Right ventricle myocardium superior (tissue), 1 donor: ENCODE measurements around the gene APOH. TPM values are rescaled to one million over a fixed set of nuclear protein-coding genes. Genes with fewer than 3 reads are reported as not detected.
"Not testable (repeated sequence)": the region's sequence is repeated elsewhere in the genome, so short reads cannot be mapped to it uniquely, and the experiment has no call there.

Source experiments
- ATAC-seq: fragments of 200-7000 bp; cut with Tn5 transposase; one replicate; pipeline ENCODE4 v1.9.1; 2020; ENCODE audit warnings: mild to moderate bottlenecking; ENCODE audit not compliant: poor library complexity
- DNase-seq: peaks from one replicate; pipeline ENCODE4 v3.0.0-alpha.2; 2020
- intact Hi-C: fragments of 100-400 bp; cut with DNase I; formaldehyde crosslinking; loops from one replicate; pipeline ENCODE4 v1.11.2; 2022
- long read RNA-seq: library from polyadenylated mRNA; unstranded; transcript quantifications from one replicate; pipeline ENCODE4 v2.0.0, GENCODE V29; 2021
- total RNA-seq: library from RNA; stranded (reverse); fragmentation: NEBNext Ultra II Directional; extraction: Animal tissue kit (Norgen Biotek cat#: 25700); gene quantifications from one replicate; pipeline ENCODE4 v1.2.1, GENCODE V29; 2021
- donor health status: DM: no; HTN: yes; CAD: no; lungs with severe emphysema.

APOH gene, protein sequence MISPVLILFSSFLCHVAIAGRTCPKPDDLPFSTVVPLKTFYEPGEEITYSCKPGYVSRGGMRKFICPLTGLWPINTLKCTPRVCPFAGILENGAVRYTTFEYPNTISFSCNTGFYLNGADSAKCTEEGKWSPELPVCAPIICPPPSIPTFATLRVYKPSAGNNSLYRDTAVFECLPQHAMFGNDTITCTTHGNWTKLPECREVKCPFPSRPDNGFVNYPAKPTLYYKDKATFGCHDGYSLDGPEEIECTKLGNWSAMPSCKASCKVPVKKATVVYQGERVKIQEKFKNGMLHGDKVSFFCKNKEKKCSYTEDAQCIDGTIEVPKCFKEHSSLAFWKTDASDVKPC
- 0.32 TPM for total RNA-seq
- long read RNA-seq, result 0 reads

DNA sequence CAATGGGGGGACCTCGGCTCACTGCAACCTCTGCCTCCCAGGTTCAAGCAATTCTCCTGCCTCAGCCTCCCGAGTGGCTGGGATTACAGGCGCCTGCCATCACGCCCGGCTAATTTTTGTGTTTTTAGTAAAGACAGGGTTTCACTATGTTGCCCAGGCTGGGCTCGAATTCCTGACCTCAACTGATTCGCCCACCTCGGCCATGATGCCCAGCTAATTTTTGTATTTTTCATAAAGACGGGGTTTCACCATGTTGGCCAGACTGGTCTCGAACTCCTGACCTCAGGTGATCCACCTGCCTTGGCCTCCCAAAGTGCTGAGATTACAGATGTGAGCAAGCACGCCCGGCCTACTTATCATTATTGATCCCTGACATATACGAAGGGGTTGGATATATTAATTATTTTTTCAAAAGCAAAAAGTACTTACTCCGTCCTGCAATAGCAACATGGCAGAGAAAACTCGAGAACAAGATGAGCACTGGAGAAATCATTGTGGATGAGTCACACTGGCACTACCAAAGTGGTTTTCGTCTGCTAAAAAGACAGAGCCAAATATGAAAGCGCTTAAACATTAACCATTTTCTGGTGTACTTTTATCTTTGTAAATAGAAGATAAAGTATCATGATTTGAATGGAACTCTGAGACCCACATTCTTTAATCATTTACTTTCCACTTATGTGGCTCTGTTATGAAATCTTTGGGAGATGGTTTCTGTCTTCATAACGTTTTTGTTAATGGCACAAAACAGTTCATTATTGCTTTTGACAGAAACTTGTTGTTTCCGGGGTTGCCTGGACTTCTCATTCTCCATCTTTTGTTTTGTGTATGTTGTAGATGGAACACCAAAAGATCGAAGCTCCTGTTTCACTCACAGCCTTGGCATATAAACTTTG, at the start of gene APOH:
Gene APOH, minus strand, starts transcription at position 529 of the 896 bp plus-strand sequence. Its CDS starts 36 bp downstream, at position 493.
- intact Hi-C loops, result no loop called here
- no peak for DNase-seq
- no peak for ATAC-seq

DNA sequence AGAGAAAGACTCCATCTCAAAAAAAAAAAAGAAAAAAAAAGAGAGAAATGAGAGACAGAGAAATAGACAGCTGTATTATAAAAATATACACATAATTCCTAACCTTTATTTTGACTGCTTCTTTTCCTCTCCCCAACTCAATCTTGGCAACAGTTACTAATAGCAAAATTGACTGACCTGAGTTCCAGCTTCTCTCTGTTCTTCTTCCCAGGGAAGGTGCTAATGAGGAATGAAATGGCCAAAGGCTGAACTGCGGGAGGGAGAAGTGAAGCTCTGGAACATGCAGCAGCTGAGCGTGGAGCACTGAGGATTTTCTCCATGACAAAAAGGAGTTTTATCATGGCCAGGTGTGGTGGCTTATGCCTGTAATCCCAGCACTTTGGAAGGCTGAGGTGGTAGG, 48.0 kb upstream of the APOH start:
- ATAC-seq (no peak), DNase-seq (no peak)
- intact Hi-C loops, result no loop called here

DNA sequence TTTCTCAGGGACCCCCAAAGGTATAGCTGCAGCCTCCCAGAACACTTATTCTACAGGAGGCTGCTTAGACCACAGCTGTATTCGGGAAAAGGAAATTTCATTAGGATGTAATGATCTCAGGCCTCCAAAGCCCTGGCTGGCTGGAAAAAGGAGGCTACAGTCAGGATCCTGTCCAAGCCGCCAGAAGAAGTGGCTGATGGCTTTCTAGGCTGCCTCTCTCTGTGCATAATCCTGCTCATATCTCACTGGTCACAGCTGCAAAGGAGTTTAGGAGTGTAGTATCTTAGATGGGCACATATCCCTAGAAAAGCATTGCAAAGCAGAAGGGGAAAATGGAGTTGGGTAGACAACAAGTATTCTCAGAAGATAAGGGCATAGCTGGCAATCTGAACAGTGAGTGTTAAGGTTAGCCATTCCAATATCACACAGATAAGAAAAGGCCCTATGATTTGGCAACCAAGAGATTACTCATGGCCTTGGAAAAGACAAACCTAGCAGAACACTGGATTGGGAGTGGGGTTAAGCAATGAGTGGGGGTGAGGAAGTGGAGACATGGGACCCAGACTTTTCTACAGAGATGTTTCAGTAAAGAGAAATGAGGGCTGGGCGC, 47.2 kb upstream of the APOH start:
- DNase-seq (no peak), ATAC-seq (no peak)
- intact Hi-C loops, result no loop called here

DNA sequence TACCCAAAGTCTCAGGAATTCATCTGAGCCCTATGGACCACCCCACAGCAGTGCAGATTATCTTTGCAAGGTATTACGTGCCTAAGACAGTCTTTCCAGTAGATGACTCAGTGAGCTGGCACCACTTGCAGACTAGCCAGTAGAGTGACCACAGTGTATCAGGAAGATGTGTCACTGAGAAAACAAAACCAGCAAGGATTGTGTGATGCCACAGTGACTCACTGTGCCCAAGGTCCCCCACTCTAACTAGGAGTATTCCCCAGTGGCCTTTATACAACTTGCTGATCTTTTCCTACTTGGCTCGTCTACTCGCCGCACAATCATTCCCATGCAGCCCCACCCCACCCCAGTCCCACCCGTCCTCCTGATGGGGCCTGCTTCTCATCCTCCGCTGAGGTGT, 46.4 kb upstream of the APOH start:
- no peak for DNase-seq
- intact Hi-C loops, result no loop called here
- no peak for ATAC-seq

DNA sequence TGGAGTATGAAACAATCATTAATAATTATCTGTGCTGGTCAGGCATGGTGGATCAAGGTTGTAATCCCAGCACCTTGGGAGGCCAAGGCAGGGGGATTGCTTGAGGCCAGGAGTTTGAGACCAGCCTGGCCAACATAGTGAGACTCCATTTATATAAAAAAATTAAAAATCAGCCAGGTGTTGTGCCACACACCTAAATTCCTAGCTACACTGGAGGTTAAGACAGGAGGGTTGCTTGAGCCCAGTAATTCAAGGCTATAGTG, 44.3 kb upstream of the APOH start:
- intact Hi-C loops, result no loop called here
- no peak for DNase-seq

DNA sequence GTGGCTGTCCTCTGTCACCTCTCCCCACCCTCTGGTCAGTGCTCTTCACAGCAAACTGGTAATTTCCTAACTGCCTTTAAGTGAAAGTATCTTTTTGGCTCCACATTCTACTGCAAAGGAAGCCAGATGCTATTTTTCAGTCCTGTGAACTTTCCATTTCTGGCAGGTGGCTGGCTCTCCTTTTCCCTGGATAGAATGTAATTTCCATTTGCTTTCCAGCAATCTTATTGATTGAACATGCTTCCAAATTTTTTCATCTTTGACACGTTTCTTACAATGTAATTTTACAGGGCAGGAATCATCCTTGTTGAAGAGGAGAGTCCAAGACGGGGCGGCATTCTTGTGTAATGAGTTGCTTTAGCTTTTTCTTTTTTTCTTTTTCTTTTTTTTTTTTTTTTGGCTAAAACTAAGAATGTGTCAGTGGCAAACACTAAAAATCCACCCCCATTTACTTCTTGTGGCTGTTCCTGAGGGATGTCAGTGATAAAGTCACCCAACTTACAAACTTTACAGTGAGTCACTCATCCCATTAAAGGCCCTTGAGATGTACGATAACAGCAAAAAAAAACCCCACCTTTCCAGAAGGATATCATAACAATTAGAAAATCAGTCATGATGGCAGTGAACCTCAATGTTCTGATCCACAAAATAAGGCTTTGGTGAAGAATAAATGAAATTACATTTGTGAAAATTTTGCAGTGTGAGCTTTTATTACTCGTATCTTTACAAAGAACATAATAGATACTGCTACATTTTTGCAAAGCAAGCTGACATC, 43.8 kb upstream of the APOH start:
- intact Hi-C loops, result no loop called here
- peak; percentile 29 for ATAC-seq

More for the DNA sequence above, 44.3 kb upstream of the APOH start:
- ATAC-seq, result no peak

DNA sequence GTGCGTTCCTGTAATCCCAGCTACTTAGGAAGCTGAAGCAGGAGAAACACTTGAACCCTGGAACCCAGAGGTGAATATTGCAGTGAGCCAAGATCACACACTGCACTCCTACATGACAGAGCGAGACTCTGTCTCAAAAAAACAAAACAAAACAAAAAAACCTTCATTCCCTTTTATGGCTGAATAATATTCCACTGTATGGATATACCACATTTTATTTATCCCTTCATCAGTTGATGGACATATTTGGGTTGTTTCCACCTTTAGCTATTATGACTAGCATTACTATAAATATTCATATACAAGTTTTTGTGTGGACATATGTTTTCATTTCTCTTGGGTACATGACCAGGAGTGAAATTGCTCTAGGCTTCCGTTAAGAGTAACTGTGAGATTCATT, 42.3 kb upstream of the APOH start:
- intact Hi-C loops, result no loop called here
- ATAC-seq (no peak), DNase-seq (no peak)

More for the DNA sequence above, 43.8 kb upstream of the APOH start:
- DNase-seq, result no peak

DNA sequence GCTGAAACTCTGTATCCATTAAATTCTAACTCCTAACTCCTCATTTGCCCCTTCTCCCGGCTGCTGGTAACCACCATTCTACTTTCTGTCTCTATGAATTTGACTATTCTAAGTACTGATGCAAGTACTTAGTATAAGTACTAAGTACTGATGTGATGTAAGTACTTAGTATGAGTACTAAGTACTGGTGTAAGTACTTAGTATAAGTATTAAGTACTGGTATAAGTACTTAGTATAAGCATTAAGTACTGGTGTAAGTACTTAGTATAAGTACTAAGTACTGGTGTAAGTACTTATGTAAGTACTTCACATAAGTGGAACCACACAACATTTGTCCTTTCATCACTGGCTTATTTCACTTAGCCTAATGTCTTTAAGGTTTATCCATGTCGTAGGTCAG, 40.9 kb upstream of the APOH start:
- no peak for ATAC-seq
- intact Hi-C loops, result no loop called here
- DNase-seq, result no peak

DNA sequence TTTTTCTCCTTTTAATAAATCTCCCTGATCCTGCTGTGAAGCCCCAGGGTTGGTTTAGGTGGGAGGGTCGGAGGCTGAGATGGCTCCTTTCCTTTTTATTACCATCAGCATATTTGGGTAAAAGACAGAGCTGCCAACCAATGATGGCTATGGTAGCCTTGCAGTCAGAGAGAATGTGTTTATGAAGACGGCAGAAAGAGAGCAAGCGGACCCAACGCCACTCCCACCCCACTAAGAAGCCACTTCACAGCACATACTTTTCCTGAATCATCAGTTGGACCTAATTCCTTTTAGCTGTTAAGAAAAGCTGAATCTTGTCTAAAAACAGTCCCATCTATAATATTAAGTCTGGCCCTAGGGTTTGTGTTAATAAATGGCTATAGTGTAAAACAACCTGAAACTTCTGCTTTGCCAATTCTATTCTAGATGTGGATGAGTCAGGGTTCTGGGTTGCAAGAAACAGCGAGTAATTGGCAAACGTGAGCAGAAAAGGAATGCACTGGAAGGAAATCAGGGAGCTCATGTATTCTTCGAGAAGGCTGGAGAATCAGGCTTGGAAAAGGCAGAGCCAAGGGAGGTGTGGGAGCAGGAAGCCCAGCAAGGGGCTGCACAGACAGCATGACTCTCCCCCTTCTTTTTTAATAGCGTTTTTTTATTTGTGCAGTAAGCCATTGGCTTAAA, 39.2 kb upstream of the APOH start:
- ATAC-seq (no peak), DNase-seq (no peak)
- intact Hi-C loops, result no loop called here

DNA sequence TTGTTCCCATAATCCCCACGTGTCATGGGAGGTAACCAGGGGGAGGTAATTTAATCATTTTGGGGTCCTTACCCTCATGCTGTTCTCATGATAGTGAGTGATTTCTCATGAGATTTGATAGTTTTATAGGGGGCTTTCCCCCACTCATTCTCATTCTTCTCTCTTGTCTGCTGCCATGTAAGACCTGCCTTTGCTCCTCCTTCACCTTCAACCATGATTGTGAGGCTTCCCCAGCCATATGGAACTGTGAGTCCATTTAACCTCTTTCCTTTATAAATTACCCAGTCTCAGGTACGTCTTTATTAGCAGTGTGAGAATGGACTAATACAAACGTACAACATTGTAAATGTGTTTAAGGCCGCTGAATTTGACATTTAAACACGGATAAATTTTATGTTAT, 35.5 kb upstream of the APOH start:
- intact Hi-C loops, result no loop called here
- ATAC-seq, result no peak
- DNase-seq, result no peak

DNA sequence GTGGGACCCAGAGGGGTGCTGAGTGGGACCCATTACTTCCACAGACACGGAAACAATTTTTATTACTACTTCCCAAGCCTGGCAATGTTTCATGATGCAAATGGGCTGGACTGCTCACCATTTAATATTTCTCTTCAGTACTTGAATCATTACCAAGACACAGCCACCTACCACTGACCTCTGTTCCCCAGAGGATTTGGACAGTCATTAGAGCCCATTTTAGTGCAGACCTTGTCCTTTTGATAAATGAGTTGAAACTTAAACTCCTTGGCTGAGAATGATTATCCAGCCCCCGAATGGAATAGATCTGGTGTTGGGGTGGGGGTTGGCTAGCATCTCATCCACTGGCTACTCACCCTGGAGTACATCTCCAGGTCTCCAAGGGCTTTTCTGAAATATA, 33.6 kb upstream of the APOH start:
- ATAC-seq (no peak), DNase-seq (no peak)
- intact Hi-C loops, result no loop called here

DNA sequence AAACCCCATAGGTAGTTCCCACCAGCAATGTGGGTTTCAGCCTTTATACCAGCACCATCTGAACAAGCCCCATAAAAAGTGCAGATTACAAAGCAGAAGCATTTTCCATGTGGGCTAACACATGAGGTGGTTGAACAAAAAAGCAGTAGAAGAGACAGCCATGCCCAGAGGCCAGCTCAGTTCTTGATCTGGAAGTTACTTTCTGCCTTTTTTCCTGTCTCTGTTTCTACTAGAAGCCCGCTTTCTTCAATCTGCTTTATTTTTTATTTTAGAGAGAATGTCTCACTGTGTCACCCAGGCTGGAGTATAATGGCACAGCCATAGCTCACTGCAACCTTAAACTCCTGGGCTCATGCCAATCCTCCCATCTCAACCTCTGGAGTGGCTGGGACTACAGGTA, 31.5 kb upstream of the APOH start:
- no peak for ATAC-seq
- intact Hi-C loops, result no loop called here
- DNase-seq, result no peak

DNA sequence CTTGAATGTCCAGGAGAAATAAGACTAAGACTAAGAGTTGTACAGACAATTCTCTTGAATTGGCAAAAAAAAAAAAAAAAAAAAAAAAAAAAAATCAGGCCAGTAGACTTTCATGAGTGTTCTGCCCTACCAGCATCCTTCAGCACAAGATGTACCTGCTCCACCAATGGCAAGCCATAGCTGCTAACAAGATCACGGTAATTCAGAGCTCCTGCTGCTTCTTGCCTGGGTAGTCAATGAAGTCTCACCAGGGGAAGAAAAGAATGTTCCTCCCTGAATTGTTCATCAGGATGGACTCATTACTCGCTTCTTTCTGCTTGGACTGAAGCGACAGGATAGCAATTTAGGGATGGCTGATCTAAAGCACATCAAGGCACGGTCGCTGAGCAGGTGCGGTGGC, 31.1 kb upstream of the APOH start:
- DNase-seq (no peak), ATAC-seq (no peak)
- intact Hi-C loops, result no loop called here

DNA sequence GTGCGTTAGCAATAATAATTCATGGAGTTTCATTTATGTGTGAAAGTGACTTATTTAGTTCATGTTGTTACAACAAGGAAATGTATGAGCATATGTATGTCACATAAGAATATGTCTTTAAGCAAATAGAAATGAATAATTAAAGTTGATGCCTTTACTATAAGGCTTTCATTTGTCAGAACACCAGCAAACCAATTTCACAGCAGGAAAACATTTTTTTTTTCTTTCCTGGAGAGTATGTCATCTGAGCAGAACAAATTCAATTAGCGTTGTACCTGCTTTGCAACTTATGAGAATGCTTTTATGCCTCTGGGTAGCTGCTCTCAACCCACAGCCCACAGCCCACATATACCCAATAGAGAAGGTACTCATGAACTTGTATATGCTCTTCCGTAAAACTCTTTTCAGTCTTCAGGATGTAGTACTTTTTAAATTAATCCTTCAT, 26.3 kb upstream of the APOH start:
- DNase-seq (no peak), ATAC-seq (no peak)
- intact Hi-C loops, result loop anchor here (2.0 to 5.0 kb wide), 3 partner anchors 312 to 419 kb away; no protein-coding TSS in a partner anchor

DNA sequence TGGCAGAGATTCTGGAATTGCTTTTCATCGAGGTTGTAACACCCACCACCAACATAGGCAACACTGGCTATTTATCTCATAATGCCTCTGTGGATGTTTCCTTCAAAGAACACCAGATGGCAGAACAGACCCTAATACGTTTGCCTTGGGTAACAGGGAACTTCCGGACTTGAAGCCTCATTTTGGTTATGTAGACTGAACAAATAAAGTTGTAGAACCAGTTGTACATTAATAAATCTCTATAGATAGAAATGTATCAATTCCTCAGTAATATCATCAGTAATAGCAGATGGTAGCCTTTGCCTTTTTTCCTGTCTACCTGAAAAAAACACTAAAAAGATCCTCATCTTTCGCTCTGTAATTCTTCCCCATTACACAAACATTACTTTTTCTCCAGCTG, 25.9 kb upstream of the APOH start:
- DNase-seq (no peak), ATAC-seq (peak; percentile 89)
- intact Hi-C loops, result loop anchor here (2.0 to 5.0 kb wide), 3 partner anchors 312 to 420 kb away; no protein-coding TSS in a partner anchor

DNA sequence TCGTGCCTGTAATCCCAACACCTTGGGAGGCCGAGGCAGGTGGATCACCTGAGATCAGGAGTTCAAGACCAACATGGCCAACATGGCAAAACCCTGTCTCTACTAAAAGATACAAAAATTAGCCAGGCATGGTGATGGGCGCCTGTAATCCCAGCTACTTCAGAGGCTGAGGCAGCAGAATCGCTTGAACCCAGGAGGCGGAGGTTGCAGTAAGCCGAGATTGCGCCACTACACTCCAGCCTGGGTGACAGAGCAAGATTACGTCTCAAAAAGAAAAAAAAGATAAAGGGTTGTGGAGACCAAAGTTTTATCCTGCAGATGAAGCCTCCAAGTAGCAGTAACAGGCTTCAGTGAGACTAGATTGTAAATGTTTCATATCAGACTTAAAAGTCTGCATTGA, 24.2 kb upstream of the APOH start:
- intact Hi-C loops, ATAC-seq, DNase-seq: not testable (repeated sequence)

DNA sequence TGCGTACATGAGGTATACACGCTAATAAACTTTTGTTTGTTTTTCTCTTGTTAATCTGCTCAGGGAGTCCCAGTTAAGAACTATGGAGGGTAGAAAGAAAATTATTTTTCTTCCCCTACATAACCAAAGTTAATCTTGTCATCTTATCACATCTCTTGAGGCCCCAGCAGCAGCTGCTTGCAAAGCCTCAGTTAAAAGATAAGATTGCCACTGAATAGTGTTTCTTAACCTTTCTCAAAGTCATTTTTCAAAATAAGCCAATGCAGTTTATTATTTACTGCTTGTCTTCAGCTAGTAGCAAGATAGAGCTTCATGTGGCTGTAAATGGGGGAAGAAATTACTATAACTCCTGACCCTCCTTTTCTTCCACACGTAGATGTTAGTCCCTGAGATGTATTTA, 21.5 kb upstream of the APOH start:
- intact Hi-C loops, result no loop called here
- DNase-seq (no peak), ATAC-seq (no peak)

DNA sequence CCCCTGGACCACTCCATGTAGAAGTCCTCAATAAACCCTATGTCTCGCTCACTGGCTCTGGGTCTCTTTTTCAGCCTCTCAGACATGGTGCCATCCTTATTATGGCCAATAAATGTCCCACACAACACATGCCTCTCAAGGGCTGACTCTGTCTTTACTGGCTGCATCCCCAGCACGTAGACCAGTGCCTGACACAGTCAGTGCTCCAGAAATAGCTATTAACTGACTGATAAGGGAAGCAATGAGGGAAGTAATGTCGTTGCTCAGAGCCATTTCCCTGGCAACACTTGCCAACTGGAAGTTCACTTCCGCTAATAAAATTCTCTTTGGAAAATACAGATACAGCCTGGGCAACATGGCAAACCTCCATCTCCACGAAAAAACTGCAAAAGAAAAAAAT, 19.1 kb upstream of the APOH start:
- ATAC-seq (peak; percentile 85), DNase-seq (no peak)
- intact Hi-C loops, result no loop called here
